ENCODE results near the gene NAPEPLD.
"Not testable (repeated sequence)": the region's sequence is repeated elsewhere in the genome, so short reads cannot be mapped to it uniquely, and the experiment has no call there.

GRCh38 chr7:103078226-103078625 is 70.7 kb downstream of the NAPEPLD start:
- not testable (repeated sequence) for TF ChIP-seq CTCF (IDR thresholded peaks at IDR 0.05; ENCODE audit: poor library complexity, severe bottlenecking); EP300 (conservative IDR thresholded peaks at IDR 0.05; ENCODE audit: poor library complexity, severe bottlenecking)
